ENCODE data around the gene WNT3A. TPM values are rescaled to one million over a fixed set of nuclear protein-coding genes. Genes with fewer than 3 reads are reported as not detected.

Gene WNT3A
- total RNA-seq, 2 donors from 2014 or later = 0.11 to 0.46 TPM

- H3K4me3 ChIP-seq (ENCODE audit: low read length) = no peak overlapping the region
- Mint-ChIP-seq H3K4me1 (peaks cover 10% of the 10 kb centered on the region), H3K36me3 (ENCODE audit: low read depth) (peaks cover 7% of the 10 kb centered on the region), H3K27ac (no peak overlapping the region), H3K9me3 (no peaks in the 10 kb centered on the region), H3K4me3 (no peak overlapping the region), H3K27me3 (ENCODE audit: insufficient read depth) (peaks cover 47% of the 10 kb centered on the region)
- no peak overlapping the region for H3K27ac ChIP-seq (ENCODE audit: low read depth, low read length)
- TF ChIP-seq CTCF (conservative IDR thresholded peaks at IDR 0.05) = no peak
- H3K36me3 ChIP-seq (ENCODE audit: control insufficient read depth, insufficient read depth, low read length) = peaks cover 5% of the 10 kb centered on the region
- peak; percentile 27 for DNase-seq
- no peaks in the 10 kb centered on the region for H3K27me3 ChIP-seq (ENCODE audit: control insufficient read depth, insufficient read depth, low read length, poor library complexity, severe bottlenecking)
- 88 to 91% methylated on average over 6 to 7 of the region's 7 CpGs for WGBS, 2 experiments (ENCODE audit: insufficient coverage in 1 of 2, insufficient read length in 1 of 2)
- H3K4me1 ChIP-seq (ENCODE audit: control insufficient read depth, insufficient read depth, low read length) = peaks cover 4% of the 10 kb centered on the region
- no peak overlapping the region for H3K9ac ChIP-seq (ENCODE audit: extremely low read depth, low read length, poor library complexity, severe bottlenecking)
- H3K9me3 ChIP-seq (ENCODE audit: control insufficient read depth, low read length) = no peaks in the 10 kb centered on the region
These were observed 72.2 kb downstream of the WNT3A start for GRCh38 chr1:228079013-228079412.

GRCh38 chr1:228079601-228080263, 72.9 kb downstream of the WNT3A start:
- peaks cover 41% of the 10 kb centered on the region for H3K27me3 Mint-ChIP-seq (ENCODE audit: insufficient read depth)
- H3K4me1 Mint-ChIP-seq = peaks cover 17% of the 10 kb centered on the region

GRCh38 chr1:228081144-228081543, 74.3 kb downstream of the WNT3A start:
- H3K9ac ChIP-seq (ENCODE audit: extremely low read depth, low read length, poor library complexity, severe bottlenecking) = peak overlapping the region; percentile 99
- no peak for TF ChIP-seq CTCF (conservative IDR thresholded peaks at IDR 0.05)
- Mint-ChIP-seq H3K36me3 (ENCODE audit: low read depth) (peaks cover 13% of the 10 kb centered on the region), H3K27me3 (ENCODE audit: insufficient read depth) (peaks cover 29% of the 10 kb centered on the region), H3K4me1 (peaks cover 29% of the 10 kb centered on the region), H3K27ac (peak overlapping the region; percentile 84), H3K4me3 (peak overlapping the region; percentile 99), H3K9me3 (no peaks in the 10 kb centered on the region)
- H3K36me3 ChIP-seq (ENCODE audit: control insufficient read depth, insufficient read depth, low read length) = peaks cover 13% of the 10 kb centered on the region
- peak; percentile 64 for DNase-seq
- peaks cover 9% of the 10 kb centered on the region for H3K4me1 ChIP-seq (ENCODE audit: control insufficient read depth, insufficient read depth, low read length)
- no peak overlapping the region for H3K27ac ChIP-seq (ENCODE audit: low read depth, low read length)
- no peaks in the 10 kb centered on the region for H3K27me3 ChIP-seq (ENCODE audit: control insufficient read depth, insufficient read depth, low read length, poor library complexity, severe bottlenecking)
- H3K4me3 ChIP-seq (ENCODE audit: low read length) = peak overlapping the region; percentile 86
- 80 to 92% methylated on average over 1 to 7 of the region's 7 CpGs for WGBS, 2 experiments (ENCODE audit: insufficient coverage in 1 of 2, insufficient read length in 1 of 2)
- H3K9me3 ChIP-seq (ENCODE audit: control insufficient read depth, low read length) = no peaks in the 10 kb centered on the region

More at GRCh38 chr1:228079601-228080263, 72.9 kb downstream of the WNT3A start:
- H3K27ac ChIP-seq (ENCODE audit: low read depth, low read length) = no peak overlapping the region
- WGBS, 2 experiments (ENCODE audit: insufficient coverage in 1 of 2, insufficient read length in 1 of 2) = 78 to 83% methylated on average over 3 to 7 of the region's 7 CpGs
- H3K4me1 ChIP-seq (ENCODE audit: control insufficient read depth, insufficient read depth, low read length) = peaks cover 4% of the 10 kb centered on the region
- DNase-seq = peak; percentile 34
- Mint-ChIP-seq H3K9me3 (no peaks in the 10 kb centered on the region), H3K36me3 (ENCODE audit: low read depth) (peaks cover 10% of the 10 kb centered on the region), H3K27ac (no peak overlapping the region), H3K4me3 (no peak overlapping the region)
- H3K36me3 ChIP-seq (ENCODE audit: control insufficient read depth, insufficient read depth, low read length) = peaks cover 12% of the 10 kb centered on the region
- no peaks in the 10 kb centered on the region for H3K27me3 ChIP-seq (ENCODE audit: control insufficient read depth, insufficient read depth, low read length, poor library complexity, severe bottlenecking)
- no peaks in the 10 kb centered on the region for H3K9me3 ChIP-seq (ENCODE audit: control insufficient read depth, low read length)
- H3K9ac ChIP-seq (ENCODE audit: extremely low read depth, low read length, poor library complexity, severe bottlenecking) = no peak overlapping the region
- H3K4me3 ChIP-seq (ENCODE audit: low read length) = no peak overlapping the region
- TF ChIP-seq CTCF (conservative IDR thresholded peaks at IDR 0.05) = no peak
